Osteocyte (in vitro differentiated cells): ENCODE results near the gene ZNF483. TPM values are rescaled to one million over a fixed set of nuclear protein-coding genes. Genes with fewer than 3 reads are reported as not detected.

Experiments used
- DNase-seq: peaks from one replicate; pipeline ENCODE4 v3.0.0; 2021; ENCODE audit warnings: mixed read lengths; ENCODE audit not compliant: unreplicated experiment; ENCODE audit errors: extremely low spot score
- H3K27ac Mint-ChIP-seq: one replicate; pipeline ENCODE4 v1.8.0; 2021; ENCODE audit warnings: mild to moderate bottlenecking, mixed read lengths; ENCODE audit not compliant: unreplicated experiment
- H3K27me3 Mint-ChIP-seq: one replicate; pipeline ENCODE4 v1.8.0; 2021; ENCODE audit warnings: mixed read lengths; ENCODE audit not compliant: unreplicated experiment
- H3K36me3 Mint-ChIP-seq: one replicate; pipeline ENCODE4 v1.8.0; 2021; ENCODE audit warnings: mixed read lengths; ENCODE audit not compliant: unreplicated experiment
- H3K4me1 Mint-ChIP-seq: one replicate; pipeline ENCODE4 v1.8.0; 2021; ENCODE audit warnings: mixed read lengths; ENCODE audit not compliant: unreplicated experiment
- H3K4me3 Mint-ChIP-seq: one replicate; pipeline ENCODE4 v1.8.0; 2021; ENCODE audit warnings: mild to moderate bottlenecking, moderate library complexity, mixed read lengths; ENCODE audit not compliant: unreplicated experiment
- H3K9me3 Mint-ChIP-seq: one replicate; pipeline ENCODE4 v1.8.0; 2021; ENCODE audit warnings: mixed read lengths; ENCODE audit not compliant: unreplicated experiment
- total RNA-seq: library from RNA; stranded (reverse); gene quantifications from 2 replicates; pipeline ENCODE4 v1.2.1, GENCODE V29; 2021
- TF ChIP-seq, protein P1 (sequence below): fragments of 200-600 bp; sonication (generic); IDR thresholded peaks from 2 replicates; pipeline ENCODE4 v1.5.0; 2021; ENCODE audit warnings: antibody characterized with exemption, mild to moderate bottlenecking, moderate library complexity

ZNF483 gene
- total RNA-seq, 1 donor from 2014 or later = 5.2 TPM

DNA sequence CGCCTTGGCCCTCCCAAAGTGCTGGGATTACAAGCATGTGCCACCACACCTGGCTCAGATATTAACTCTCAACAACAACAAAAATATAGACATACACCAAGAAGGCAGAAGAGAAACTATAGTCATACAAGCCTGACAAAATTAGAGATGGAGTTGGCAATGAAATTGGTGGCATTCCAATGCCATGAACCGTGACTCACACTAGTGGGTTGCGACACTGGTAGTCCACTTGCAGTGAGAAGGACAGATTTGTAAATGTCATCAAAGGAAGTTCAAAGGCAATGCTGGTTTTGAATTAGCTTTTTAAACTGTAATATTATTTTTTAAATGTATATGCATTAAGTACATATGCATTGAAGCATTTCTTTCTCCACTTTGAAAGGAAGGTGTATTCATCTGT is 97.6 kb downstream of the ZNF483 start:
- no peak for DNase-seq
- TF ChIP-seq, protein P1, sequence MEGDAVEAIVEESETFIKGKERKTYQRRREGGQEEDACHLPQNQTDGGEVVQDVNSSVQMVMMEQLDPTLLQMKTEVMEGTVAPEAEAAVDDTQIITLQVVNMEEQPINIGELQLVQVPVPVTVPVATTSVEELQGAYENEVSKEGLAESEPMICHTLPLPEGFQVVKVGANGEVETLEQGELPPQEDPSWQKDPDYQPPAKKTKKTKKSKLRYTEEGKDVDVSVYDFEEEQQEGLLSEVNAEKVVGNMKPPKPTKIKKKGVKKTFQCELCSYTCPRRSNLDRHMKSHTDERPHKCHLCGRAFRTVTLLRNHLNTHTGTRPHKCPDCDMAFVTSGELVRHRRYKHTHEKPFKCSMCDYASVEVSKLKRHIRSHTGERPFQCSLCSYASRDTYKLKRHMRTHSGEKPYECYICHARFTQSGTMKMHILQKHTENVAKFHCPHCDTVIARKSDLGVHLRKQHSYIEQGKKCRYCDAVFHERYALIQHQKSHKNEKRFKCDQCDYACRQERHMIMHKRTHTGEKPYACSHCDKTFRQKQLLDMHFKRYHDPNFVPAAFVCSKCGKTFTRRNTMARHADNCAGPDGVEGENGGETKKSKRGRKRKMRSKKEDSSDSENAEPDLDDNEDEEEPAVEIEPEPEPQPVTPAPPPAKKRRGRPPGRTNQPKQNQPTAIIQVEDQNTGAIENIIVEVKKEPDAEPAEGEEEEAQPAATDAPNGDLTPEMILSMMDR = no peak
- Mint-ChIP-seq H3K4me3 (no peak overlapping the region), H3K36me3 (no peaks in the 10 kb centered on the region), H3K9me3 (no peaks in the 10 kb centered on the region), H3K27me3 (no peaks in the 10 kb centered on the region), H3K27ac (no peak overlapping the region), H3K4me1 (peaks cover 2% of the 10 kb centered on the region)

Other genes starting within 250 kb of the ZNF483 start
- not detected in 2 replicates for gene OR2K2, start 195.0 kb upstream of the ZNF483 start, total RNA-seq
- 108 and 109 TPM in 2 replicates for gene ECPAS, start 40.8 kb upstream of the ZNF483 start, total RNA-seq
- 16.5 and 17.1 TPM in 2 replicates for gene PTGR1, start 74.5 kb downstream of the ZNF483 start, total RNA-seq
- gene DNAJC25, start 106.2 kb downstream of the ZNF483 start, total RNA-seq = 5.4 and 6.5 TPM in 2 replicates
- 33.2 and 36.4 TPM in 2 replicates for gene GNG10, start 136.4 kb downstream of the ZNF483 start, total RNA-seq